GM19043 (cell line): ENCODE data around the gene LSM12.
"Not testable (repeated sequence)": the region's sequence is repeated elsewhere in the genome, so short reads cannot be mapped to it uniquely, and the experiment has no call there.

ENCODE experiments used
- ATAC-seq: cut with Tn5 transposase; IDR thresholded peaks from one replicate; pipeline ENCODE4 v1.9.1; 2021; ENCODE audit warnings: low read depth; ENCODE audit not compliant: unreplicated experiment

The LSM12 gene

DNA sequence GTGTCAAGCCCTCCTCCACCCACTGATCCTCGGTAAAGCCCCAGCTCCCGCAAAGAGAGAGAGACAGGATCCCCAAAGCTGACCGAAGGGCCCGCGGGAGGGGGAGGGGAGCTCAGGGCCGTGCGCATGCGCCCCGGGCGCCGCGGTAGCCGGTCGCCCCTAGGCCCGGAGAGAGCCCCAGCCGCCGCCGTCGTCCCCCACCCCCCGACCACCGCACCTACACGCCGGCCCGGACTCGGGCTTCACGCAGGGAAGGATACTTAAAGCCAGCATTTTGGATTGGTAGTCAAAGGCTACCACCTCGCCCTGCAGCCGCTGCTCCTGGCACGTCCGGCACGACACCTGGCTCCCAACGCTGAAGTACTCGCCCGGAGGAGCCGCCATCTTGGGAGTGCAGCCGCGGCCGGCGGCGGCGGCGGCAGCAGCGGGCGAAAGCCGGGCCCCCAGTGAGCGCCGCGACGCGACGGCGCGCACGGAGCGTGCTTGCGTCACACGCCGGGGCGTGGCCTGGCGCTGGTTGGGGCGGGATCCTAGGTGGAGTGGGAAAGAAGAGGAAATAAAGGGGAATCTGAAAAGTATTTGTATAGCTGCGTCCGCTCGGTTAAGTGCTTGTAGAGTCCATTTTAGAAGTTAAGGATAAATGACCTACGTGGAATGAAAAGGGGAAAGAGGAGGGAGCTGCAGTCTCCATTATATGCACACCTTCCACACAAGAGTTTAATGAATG, at the start of gene LSM12:
Gene LSM12, minus strand, starts transcription at position 468 of the 727 bp plus-strand sequence. Its CDS starts 84 bp downstream, at position 384.
- peak; percentile 50 for ATAC-seq

- ATAC-seq = no peak
Observed at GRCh38 chr17:44115585-44116415, 49.3 kb upstream of the LSM12 start.

- ATAC-seq = no peak
Observed at GRCh38 chr17:44113868-44114840, 47.7 kb upstream of the LSM12 start.

DNA sequence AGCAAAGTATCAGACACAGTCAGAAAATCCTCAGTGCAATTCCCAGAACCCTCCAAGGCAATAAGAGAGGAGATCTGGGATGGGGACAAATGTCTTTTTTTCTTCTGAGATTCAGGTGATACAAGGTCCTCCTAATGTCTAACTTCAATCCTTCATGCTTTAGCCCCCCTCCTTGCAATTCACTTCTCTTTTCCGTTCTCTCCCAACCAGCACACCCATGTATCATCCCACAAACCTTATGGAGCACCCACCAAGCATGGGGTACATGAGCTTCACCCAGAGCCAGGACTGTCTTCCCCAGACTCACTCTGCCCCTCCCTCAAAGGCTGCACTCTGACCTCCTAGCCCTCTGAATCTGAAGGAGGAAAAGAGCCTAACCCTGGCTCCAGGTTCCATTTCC, 46.9 kb upstream of the LSM12 start:
- no peak for ATAC-seq

- no peak for ATAC-seq
Observed at GRCh38 chr17:44112284-44113280, 46.1 kb upstream of the LSM12 start.

DNA sequence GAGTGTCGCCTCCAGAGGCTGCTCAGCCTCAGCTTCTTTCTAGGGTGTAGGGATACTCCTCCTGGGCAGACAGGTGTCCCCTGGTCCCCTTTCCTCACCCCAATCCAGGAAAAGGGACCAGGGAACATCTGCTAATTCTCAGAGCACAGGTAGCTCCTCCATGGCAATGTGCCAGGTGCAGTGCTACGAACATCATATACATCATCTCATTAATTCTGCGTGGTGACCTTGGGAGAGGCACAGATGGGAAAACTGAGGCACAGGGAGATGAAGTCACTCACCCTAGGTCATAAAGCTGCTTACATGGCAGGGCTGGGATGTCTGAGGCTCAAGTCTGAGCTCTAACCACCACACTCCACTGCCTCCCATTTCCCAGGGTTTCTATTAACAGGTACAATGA, 45.3 kb upstream of the LSM12 start:
- ATAC-seq = no peak

DNA sequence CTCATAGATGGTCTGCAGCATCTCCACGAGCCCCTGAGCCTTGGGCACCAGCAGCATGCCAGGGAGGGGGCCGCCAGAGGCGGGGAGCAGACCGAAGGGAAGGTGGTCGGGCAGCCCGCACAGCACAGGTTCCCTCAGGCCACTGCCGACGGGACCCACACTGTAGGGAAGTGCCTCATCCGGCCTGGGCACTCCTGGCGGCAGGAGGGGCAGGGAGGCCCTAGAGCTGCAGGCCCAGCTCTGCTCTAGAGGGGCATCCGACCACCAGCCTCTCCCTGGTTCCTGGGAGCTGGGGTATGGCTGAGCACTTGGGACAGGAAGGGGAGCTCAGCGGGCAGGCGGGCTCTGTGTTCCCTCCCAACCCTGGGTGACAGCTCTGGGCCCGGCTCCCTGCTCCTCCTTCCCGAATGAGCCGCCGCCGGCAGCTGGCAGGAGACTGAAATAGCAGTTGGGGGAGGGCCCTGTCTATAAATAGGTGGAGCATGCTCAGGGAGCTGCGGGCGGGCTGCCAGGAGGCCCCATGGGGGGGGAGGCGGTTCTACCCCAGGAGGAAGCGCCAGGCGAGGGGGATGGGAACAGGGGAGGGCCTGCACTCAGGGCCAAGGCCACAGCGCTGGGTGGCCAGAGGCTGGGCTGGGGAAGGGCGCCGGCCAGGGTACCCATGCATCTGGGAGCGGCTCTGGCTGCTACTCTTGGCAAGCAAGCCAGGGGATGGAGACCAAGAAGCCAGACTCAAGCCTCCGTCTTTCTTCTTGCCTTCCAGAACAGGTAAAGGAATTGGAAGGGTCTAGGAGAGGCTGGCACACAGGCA, 44.6 kb upstream of the LSM12 start:
- no peak for ATAC-seq

GRCh38 chr17:44110011-44110686, 43.7 kb upstream of the LSM12 start:
- no peak for ATAC-seq

DNA sequence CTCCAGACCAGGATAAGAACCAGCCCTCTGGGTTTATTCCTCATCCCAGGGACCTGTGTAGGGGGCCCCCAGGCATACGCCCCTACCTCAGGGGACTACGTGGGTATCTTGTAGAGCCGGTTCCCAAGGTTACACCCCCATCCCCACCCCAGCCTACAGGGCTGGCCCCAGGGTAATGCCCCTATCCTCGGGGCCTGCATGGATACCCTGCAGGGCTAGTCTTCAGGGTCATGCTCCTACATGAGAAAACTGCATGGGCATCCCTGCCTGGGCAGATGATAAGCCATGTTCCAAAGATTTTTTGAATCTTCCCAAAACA, 42.8 kb upstream of the LSM12 start:
- no peak for ATAC-seq

GRCh38 chr17:44108440-44109311, 42.2 kb upstream of the LSM12 start:
- ATAC-seq = no peak

- no peak for ATAC-seq
Observed at GRCh38 chr17:44106801-44107200, 40.3 kb upstream of the LSM12 start.

- ATAC-seq = no peak
Observed at GRCh38 chr17:44105941-44106340, 39.5 kb upstream of the LSM12 start.

DNA sequence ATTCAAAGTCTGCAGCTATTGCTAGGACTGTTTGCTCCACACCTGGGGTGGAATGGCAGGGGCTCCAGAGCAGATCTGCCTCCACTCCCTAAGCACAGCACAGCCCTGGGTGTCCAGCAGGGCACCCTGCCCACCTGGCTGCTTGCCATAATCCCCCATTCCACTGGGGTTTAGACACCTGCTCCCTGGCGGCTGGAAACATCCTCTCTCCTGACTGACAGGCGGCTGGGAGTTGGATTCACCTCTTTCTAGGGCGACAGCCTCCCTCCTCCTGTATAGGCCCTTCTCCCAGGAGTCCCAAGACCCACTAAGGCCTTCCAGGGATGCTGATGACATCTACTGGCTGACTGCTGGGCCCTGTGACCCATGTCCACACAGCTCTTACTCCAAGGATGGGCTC, 39.0 kb upstream of the LSM12 start:
- ATAC-seq = no peak

- no peak for ATAC-seq
Observed at GRCh38 chr17:44102849-44103622, 36.6 kb upstream of the LSM12 start.

- ATAC-seq = not testable (repeated sequence)
Observed at GRCh38 chr17:44101858-44102257, 35.4 kb upstream of the LSM12 start.

- ATAC-seq = no peak
Observed at GRCh38 chr17:44097110-44097958, 30.9 kb upstream of the LSM12 start.
